Lung (tissue), 12 donors: ENCODE measurements around the gene RSPRY1. TPM values are rescaled to one million over a fixed set of nuclear protein-coding genes. Genes with fewer than 3 reads are reported as not detected.

ENCODE experiments used
- ATAC-seq: fragments of 200-7000 bp; cut with Tn5 transposase; one replicate; pipeline ENCODE4 v1.9.1; 2020; ENCODE audit warnings: moderate number of reproducible peaks; ENCODE audit not compliant: insufficient read depth, low FRiP score
- DNase-seq, 3 donors: peaks; one replicate each; pipeline ENCODE4 v3.0.0-alpha.2; 2013 to 2017
- H3K27ac ChIP-seq, 2 donors: one replicate each; pipeline ENCODE4 v1.5.1; 2013; ENCODE audit warnings: mild to moderate bottlenecking in 2 of 2, moderate library complexity in 2 of 2, control low read depth in 1 of 2, inconsistent platforms in 1 of 2, low read depth in 1 of 2, low read length in 1 of 2
- H3K27me3 ChIP-seq, 3 donors: one replicate each; pipeline ENCODE4 v1.5.1; 2013; ENCODE audit warnings: low read length in 2 of 3; ENCODE audit not compliant: control insufficient read depth in 3 of 3, insufficient read depth in 3 of 3
- H3K36me3 ChIP-seq, 4 donors: one replicate each; pipeline ENCODE4 v1.5.1; 2013; ENCODE audit warnings: low read length in 4 of 4, mild to moderate bottlenecking in 1 of 4, moderate library complexity in 1 of 4; ENCODE audit not compliant: control insufficient read depth in 4 of 4, insufficient read depth in 4 of 4
- H3K4me1 ChIP-seq, 5 donors: one replicate each; pipeline ENCODE4 v1.5.1; 2013; ENCODE audit warnings: low read length in 5 of 5, mild to moderate bottlenecking in 2 of 5, moderate library complexity in 1 of 5; ENCODE audit not compliant: control insufficient read depth in 5 of 5, insufficient read depth in 5 of 5
- H3K4me3 ChIP-seq: one replicate; pipeline ENCODE4 v1.5.1; 2013; ENCODE audit warnings: mild to moderate bottlenecking, control low read depth, moderate library complexity
- H3K9ac ChIP-seq, 2 donors: one replicate each; pipeline ENCODE4 v1.5.1; 2013; ENCODE audit warnings: low read length in 2 of 2, control low read depth in 1 of 2; ENCODE audit not compliant: insufficient read depth in 1 of 2
- H3K9me3 ChIP-seq, 4 donors: one replicate each; pipeline ENCODE4 v1.5.1; 2013; ENCODE audit warnings: low read length in 3 of 4, mild to moderate bottlenecking in 1 of 4, moderate library complexity in 1 of 4; ENCODE audit not compliant: control insufficient read depth in 4 of 4, insufficient read depth in 3 of 4
- CTCF ChIP-seq: IDR thresholded peaks from 2 replicates; pipeline ENCODE4 v1.5.1; 2012; ENCODE audit warnings: mild to moderate bottlenecking; ENCODE audit errors: control extremely low read depth, extremely low read depth
- WGBS, 2 donors: extraction: QIAGEN DNeasy Blood & Tissue Kit; methylation state at CpG; one replicate each; pipeline ENCODE4 v1.1.7; 2013; 5-methylcytosine and 5-hydroxymethylcytosine counted together
- polyA plus RNA-seq, 2 donors: library from polyadenylated mRNA; stranded (reverse); fragments of 200-250 nt; gene quantifications; one replicate each; pipeline ENCODE4 v1.2.1, GENCODE V29; 2013
- total RNA-seq, 2 donors: library from RNA; depleted of rRNA in 1 of 2; stranded (reverse); fragments of >200 nt in 1 of 2; gene quantifications; one replicate each; pipeline ENCODE4 v1.2.1, GENCODE V29; 2014 to 2021
- donor health status: control.
- donor health status: control.
- donor health status: Bipolar disorder and iron deficiency.
- donor health status: healthy.
- donor health status: DM: yes; HTN: yes; CAD: no.

Gene RSPRY1
- total and polyA plus RNA-seq, 4 donors, result 10.5 to 71.7 (median 25.2) TPM

GRCh38 chr16:57179215-57179828 is 6.8 kb upstream of the RSPRY1 start:
- Histone ChIP-seq H3K4me1 (peaks cover 0 to 21% (median 8%) of the 10 kb centered on the region in 5 donors), H3K4me3 (no peak overlapping the region), H3K9ac (peak overlapping the region in 1 of 2 donors; percentile 42), H3K27me3 (no peaks in the 10 kb centered on the region), H3K36me3 (peaks cover 0 to 2% (median 0%) of the 10 kb centered on the region in 4 donors), H3K9me3 (no peaks in the 10 kb centered on the region), H3K27ac (no peak overlapping the region)
- no peak for TF ChIP-seq CTCF
- DNase-seq (no peak), ATAC-seq (no peak)
- 68 to 74% methylated on average over 3 of the region's 3 CpGs for WGBS, 2 donors

- DNase-seq (no peak), ATAC-seq (no peak)
- TF ChIP-seq CTCF, result no peak
- peaks cover 0 to 8% (median 0%) of the 10 kb centered on the region in 4 donors for H3K36me3 ChIP-seq
- H3K27ac ChIP-seq, result no peak overlapping the region
- H3K9ac ChIP-seq, result peak overlapping the region in 1 of 2 donors; percentile 75
- peaks cover 2 to 24% (median 13%) of the 10 kb centered on the region in 5 donors for H3K4me1 ChIP-seq
- no peak overlapping the region for H3K4me3 ChIP-seq
- WGBS, 2 donors, result 96% methylated on average over 4 of the region's 4 CpGs
- H3K27me3 ChIP-seq, result no peaks in the 10 kb centered on the region
- no peaks in the 10 kb centered on the region for H3K9me3 ChIP-seq
Measured at GRCh38 chr16:57184113-57184512, 2.0 kb upstream of the RSPRY1 start.

- TF ChIP-seq CTCF, result no peak
- ATAC-seq, result no peak
Measured at GRCh38 chr16:57184887-57185445, 1.2 kb upstream of the RSPRY1 start.

More at GRCh38 chr16:57184887-57185445, 1.2 kb upstream of the RSPRY1 start:
- no peak for DNase-seq
- H3K36me3 ChIP-seq, result peaks cover 0 to 8% (median 1%) of the 10 kb centered on the region in 4 donors
- no peaks in the 10 kb centered on the region for H3K9me3 ChIP-seq
- WGBS, 2 donors, result 23 to 29% methylated on average over 15 of the region's 15 CpGs
- H3K4me1 ChIP-seq, result peaks cover 4 to 19% (median 10%) of the 10 kb centered on the region in 5 donors
- peak overlapping the region; percentile 98 for H3K4me3 ChIP-seq
- H3K27ac ChIP-seq, result peak overlapping the region; percentile 94 to 96
- peak overlapping the region; percentile 74 to 75 for H3K9ac ChIP-seq
- no peaks in the 10 kb centered on the region for H3K27me3 ChIP-seq
